ENCODE measurements around the gene SPO11.
"Not testable (repeated sequence)": the region's sequence is repeated elsewhere in the genome, so short reads cannot be mapped to it uniquely, and the experiment has no call there.

The SPO11 gene

DNA sequence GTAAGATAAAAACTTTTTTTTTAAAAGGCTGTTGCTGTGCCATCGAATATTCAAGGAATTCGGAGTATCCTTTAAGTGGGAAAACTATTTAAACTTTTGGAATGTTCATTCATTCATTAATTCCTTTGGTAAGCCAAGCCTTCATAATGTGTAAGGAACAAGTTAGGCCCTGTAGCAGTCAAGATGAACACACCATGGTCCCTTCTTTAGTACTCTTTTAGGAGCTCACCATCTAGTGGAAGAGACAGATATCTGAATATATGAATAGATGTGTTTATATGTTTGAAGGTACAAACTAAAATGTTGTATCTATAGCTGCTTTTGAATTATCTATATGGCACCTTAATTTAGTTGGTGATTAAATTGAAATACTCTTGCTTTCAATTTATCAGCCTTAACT is 5.8 kb downstream of the SPO11 start:
- DNase-seq (ENCODE audit: low read depth, low spot score) = no peak
- Histone ChIP-seq H3K4me3 (no peak overlapping the region), H3K27ac (no peak overlapping the region), H3K9ac (ENCODE audit: insufficient read length) (no peak overlapping the region), H3K9me3 (ENCODE audit: low read depth, low read length) (no peaks in the 10 kb centered on the region), H3K36me3 (ENCODE audit: insufficient read depth, low read length) (no peaks in the 10 kb centered on the region)
- TF ChIP-seq POLR2AphosphoS5 (IDR thresholded peaks at IDR 0.05; ENCODE audit: borderline replicate concordance, low read depth, low read length) (no peak), FOXP2 (optimal IDR thresholded peaks at IDR 0.05; ENCODE audit: control extremely low read depth, extremely low read length, insufficient read depth) (no peak), EZH2 (IDR thresholded peaks at IDR 0.05) (no peak)

DNA sequence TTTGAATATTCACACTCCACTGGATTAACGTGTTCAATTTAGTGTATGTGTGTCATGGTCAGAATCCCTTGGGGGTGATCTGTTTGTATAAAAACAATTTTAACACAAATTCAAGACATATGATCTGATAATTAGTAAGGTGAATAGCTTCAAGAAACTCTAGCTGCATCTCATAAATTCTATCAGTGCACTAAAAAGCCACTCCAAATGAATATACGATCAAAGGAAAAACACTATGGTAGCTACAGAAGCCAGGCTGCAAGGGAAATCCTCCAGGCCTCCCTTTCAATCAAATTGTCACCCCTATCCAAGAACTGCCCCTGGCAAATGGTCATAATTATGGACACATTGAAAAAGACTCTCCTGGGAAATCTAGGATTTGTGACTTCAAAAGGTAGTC is 12.1 kb downstream of the SPO11 start:
- Histone ChIP-seq H3K27ac (no peak overlapping the region), H3K36me3 (ENCODE audit: insufficient read depth, low read length) (no peaks in the 10 kb centered on the region), H3K9ac (ENCODE audit: insufficient read length) (no peak overlapping the region), H3K4me3 (no peak overlapping the region), H3K9me3 (ENCODE audit: low read depth, low read length) (no peaks in the 10 kb centered on the region)
- DNase-seq (ENCODE audit: low read depth, low spot score) = no peak
- TF ChIP-seq POLR2AphosphoS5 (IDR thresholded peaks at IDR 0.05; ENCODE audit: borderline replicate concordance, low read depth, low read length) (no peak), EZH2 (IDR thresholded peaks at IDR 0.05) (no peak), FOXP2 (optimal IDR thresholded peaks at IDR 0.05; ENCODE audit: control extremely low read depth, extremely low read length, insufficient read depth) (no peak)

GRCh38 chr20:57342829-57343228 is 13.2 kb downstream of the SPO11 start:
- H3K36me3 ChIP-seq (ENCODE audit: insufficient read depth, low read length) = no peaks in the 10 kb centered on the region
- H3K9ac ChIP-seq (ENCODE audit: insufficient read length) = no peak overlapping the region
- no peak overlapping the region for H3K27ac ChIP-seq
- H3K4me3 ChIP-seq = no peak overlapping the region
- no peaks in the 10 kb centered on the region for H3K9me3 ChIP-seq (ENCODE audit: low read depth, low read length)
- TF ChIP-seq POLR2AphosphoS5 (IDR thresholded peaks at IDR 0.05; ENCODE audit: borderline replicate concordance, low read depth, low read length) (no peak), FOXP2 (optimal IDR thresholded peaks at IDR 0.05; ENCODE audit: control extremely low read depth, extremely low read length, insufficient read depth) (no peak), EZH2 (IDR thresholded peaks at IDR 0.05) (no peak)
- DNase-seq (ENCODE audit: low read depth, low spot score) = no peak

DNA sequence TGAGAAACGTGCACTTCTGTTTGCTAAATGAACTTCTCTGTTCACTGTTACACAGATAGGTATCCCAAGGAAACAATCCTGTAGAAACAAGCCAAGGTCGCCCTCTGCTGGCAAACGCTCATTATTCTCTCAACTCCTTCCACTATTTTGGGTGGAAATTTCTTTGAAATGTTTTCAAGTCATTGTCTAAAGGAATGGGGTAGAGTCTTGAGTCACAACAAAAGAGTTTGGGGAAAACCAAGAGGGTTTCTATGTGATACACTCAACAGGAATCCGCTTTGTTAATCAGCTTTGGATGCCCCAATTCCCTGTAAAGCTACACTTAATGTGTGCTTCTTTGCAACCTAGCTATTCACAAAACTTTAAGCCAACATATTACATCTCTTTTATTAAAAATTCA is 16.9 kb downstream of the SPO11 start:
- Histone ChIP-seq H3K36me3 (ENCODE audit: insufficient read depth, low read length) (no peaks in the 10 kb centered on the region), H3K27ac (no peak overlapping the region), H3K9me3 (ENCODE audit: low read depth, low read length) (no peaks in the 10 kb centered on the region), H3K9ac (ENCODE audit: insufficient read length) (no peak overlapping the region), H3K4me3 (no peak overlapping the region)
- DNase-seq (ENCODE audit: low read depth, low spot score) = no peak
- TF ChIP-seq EZH2 (IDR thresholded peaks at IDR 0.05) = no peak
- TF ChIP-seq POLR2AphosphoS5 (IDR thresholded peaks at IDR 0.05; ENCODE audit: borderline replicate concordance, low read depth, low read length) = no peak
- TF ChIP-seq FOXP2 (optimal IDR thresholded peaks at IDR 0.05; ENCODE audit: control extremely low read depth, extremely low read length, insufficient read depth) = no peak

DNA sequence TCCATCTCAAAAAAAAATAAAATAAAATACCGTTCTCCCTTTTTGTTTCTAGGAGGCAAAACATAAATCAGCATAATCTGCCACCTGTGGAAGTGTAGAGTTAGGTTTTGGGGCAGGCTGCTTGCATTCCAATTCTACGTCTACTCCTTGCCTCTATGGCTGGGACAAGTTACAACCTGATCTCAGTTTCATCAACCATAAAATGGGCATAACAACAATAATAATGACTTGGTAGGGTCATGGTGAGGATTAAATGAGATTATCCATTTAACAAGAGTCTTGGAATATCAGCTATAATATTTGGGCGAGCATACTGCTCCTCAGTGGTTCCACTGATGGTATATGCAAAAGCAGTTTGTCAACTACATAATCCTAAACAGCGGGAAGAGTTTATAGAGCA is 17.8 kb downstream of the SPO11 start:
- H3K36me3 ChIP-seq (ENCODE audit: insufficient read depth, low read length) = no peaks in the 10 kb centered on the region; the same call in 1 of the 2 replicates
- no peak for DNase-seq (ENCODE audit: low read depth, low spot score)
- no peaks in the 10 kb centered on the region for H3K9me3 ChIP-seq (ENCODE audit: low read depth, low read length)
- H3K27ac ChIP-seq = no peak overlapping the region
- no peak overlapping the region for H3K4me3 ChIP-seq
- TF ChIP-seq POLR2AphosphoS5 (IDR thresholded peaks at IDR 0.05; ENCODE audit: borderline replicate concordance, low read depth, low read length) = no peak
- TF ChIP-seq EZH2 (IDR thresholded peaks at IDR 0.05) = no peak
- TF ChIP-seq FOXP2 (optimal IDR thresholded peaks at IDR 0.05; ENCODE audit: control extremely low read depth, extremely low read length, insufficient read depth) = no peak
- H3K9ac ChIP-seq (ENCODE audit: insufficient read length) = no peak overlapping the region

DNA sequence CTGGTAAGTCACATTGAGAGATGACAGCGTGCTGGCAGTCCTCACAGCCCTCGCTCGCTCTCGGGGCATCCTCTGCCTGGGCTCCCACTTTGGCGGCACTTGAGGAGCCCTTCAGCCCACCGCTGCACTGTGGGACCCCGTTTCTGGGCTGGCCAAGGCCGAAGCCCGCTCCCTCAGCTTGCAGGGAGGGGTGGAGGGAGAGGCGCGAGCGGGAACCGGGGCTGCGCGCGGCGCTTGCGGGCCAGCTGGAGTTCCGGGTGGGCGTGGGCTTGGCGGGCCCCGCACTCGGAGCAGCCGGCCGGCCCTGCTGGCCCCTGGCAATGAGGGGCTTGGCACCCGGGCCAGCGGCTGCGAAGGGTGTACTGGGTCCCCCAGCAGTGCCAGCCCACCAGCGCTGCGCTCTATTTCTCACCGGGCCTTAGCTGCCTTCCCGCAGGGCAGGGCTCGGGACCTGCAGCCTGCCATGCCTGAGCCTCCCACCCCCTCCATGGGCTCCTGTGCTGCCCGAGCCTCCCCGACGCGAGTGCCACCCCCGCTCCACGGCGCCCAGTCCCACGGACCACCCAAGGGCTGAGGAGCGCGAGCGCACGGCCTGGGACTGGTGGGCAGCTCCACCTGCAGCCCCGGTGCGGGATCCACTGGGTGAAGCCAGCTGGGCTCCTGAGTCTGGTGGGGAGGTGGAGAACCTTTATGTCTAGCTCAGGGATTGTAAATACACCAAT is 18.8 kb downstream of the SPO11 start:
- DNase-seq (ENCODE audit: low read depth, low spot score); H3K9ac ChIP-seq (ENCODE audit: insufficient read length); H3K9me3 ChIP-seq (ENCODE audit: low read depth, low read length); H3K27ac ChIP-seq; H3K4me3 ChIP-seq; H3K36me3 ChIP-seq (ENCODE audit: insufficient read depth, low read length): not testable (repeated sequence)

DNA sequence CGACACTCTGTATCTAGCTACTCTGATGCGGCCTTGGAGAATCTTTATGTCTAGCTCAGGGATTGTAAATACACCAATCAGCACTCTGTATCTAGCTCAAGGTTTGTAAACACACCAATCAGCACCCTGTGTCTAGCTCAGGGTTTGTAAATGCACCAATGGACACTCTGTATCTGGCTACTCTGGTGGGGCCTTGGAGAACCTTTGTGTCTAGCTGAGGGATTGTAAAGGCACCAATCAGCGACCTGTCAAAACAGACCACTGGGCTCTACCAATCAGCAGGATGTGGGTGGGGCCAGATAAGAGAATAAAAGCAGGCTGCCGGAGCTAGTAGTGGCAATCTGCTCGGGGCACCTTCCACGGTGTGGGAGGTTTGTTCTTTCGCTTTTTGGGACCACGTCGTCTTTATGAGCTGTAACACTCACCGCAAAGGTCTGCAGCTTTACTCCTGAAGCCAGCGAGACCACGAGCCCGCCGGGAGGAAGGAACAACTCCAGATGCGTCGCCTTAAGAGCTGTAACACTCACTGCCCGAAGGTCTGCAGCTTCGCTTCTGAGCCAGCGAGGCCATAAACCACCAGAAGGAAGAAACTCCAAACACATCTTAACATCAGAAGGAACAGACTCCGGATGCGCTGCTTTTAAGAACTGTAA is 19.4 kb downstream of the SPO11 start:
- not testable (repeated sequence) for H3K27ac ChIP-seq; H3K9ac ChIP-seq (ENCODE audit: insufficient read length); DNase-seq (ENCODE audit: low read depth, low spot score); H3K4me3 ChIP-seq; H3K9me3 ChIP-seq (ENCODE audit: low read depth, low read length)
- peaks cover 16% of the 10 kb centered on the region for H3K36me3 ChIP-seq (ENCODE audit: insufficient read depth, low read length)

DNA sequence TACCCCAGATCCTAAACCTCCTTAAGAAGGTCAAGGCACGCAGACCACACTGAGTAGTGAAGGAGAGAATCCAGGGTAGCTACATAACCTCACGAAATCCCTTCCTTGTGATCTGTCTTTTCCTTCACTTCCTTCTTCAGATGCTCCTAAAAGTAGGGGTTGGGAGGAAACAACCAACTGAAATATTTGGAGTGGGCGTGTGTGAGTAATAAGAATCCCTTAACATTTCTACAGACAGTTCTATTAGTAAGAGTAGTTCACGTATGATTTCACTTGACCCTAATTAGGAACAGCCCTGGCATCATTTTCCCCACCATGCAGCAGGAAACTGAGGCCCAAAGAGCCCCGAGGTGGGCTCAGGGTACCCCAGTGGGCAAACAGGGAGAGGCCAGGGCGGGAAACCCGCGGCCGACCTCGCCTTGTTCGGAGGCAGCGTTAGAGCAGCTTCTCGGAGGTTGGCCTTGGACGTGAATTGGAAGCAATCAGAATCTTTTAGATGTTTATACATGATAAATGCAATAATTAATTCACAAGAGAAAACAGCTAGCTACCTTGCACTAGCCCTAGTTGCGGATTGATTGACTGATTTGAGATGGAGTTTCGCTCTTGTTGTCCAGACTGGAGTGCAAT is 20.6 kb downstream of the SPO11 start:
- no peaks in the 10 kb centered on the region for H3K9me3 ChIP-seq (ENCODE audit: low read depth, low read length)
- no peak overlapping the region for H3K9ac ChIP-seq (ENCODE audit: insufficient read length)
- no peak for DNase-seq (ENCODE audit: low read depth, low spot score)
- H3K4me3 ChIP-seq = no peak overlapping the region
- TF ChIP-seq FOXP2 (optimal IDR thresholded peaks at IDR 0.05; ENCODE audit: control extremely low read depth, extremely low read length, insufficient read depth) (no peak), EZH2 (IDR thresholded peaks at IDR 0.05) (no peak), POLR2AphosphoS5 (IDR thresholded peaks at IDR 0.05; ENCODE audit: borderline replicate concordance, low read depth, low read length) (no peak)
- H3K36me3 ChIP-seq (ENCODE audit: insufficient read depth, low read length) = peaks cover 27% of the 10 kb centered on the region
- no peak overlapping the region for H3K27ac ChIP-seq

DNA sequence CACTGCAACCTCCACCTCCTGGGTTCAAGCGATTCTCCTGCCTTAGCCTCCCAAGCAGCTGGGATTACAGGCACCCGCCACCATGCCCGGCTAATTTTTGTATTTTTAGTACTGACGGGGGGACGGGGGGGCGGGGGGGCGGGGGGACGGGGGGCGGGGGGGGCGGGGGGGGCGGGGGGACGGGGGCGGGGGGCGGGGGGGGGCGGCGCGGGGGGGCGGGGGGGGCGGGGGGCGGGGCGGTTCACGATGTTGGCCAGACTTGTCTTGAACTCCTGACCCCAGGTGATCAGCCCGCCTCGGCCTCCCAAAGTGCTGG is 21.1 kb downstream of the SPO11 start:
- H3K9me3 ChIP-seq (ENCODE audit: low read depth, low read length); H3K27ac ChIP-seq; DNase-seq (ENCODE audit: low read depth, low spot score): not testable (repeated sequence)
- Histone ChIP-seq H3K36me3 (ENCODE audit: insufficient read depth, low read length) (peaks cover 27% of the 10 kb centered on the region), H3K4me3 (peak overlapping the region; percentile 97), H3K9ac (ENCODE audit: insufficient read length) (peak overlapping the region; percentile 98)
